Measurements from ENCODE around the gene ROCK2.

The ROCK2 gene

GRCh38 chr2:11314487-11314886 lies 29.9 kb downstream of the ROCK2 start:
- Histone ChIP-seq H3K4me3 (no peak overlapping the region), H3K27ac (no peak overlapping the region)
- no peak for TF ChIP-seq CTCF (IDR thresholded peaks at IDR 0.05)
- no peak for DNase-seq (ENCODE audit: low spot score)

- DNase-seq (ENCODE audit: low spot score) = no peak
- Histone ChIP-seq H3K4me3 (no peak overlapping the region), H3K27ac (no peak overlapping the region)
- TF ChIP-seq CTCF (IDR thresholded peaks at IDR 0.05) = no peak
Observed at GRCh38 chr2:11312770-11313471, 31.5 kb downstream of the ROCK2 start.

GRCh38 chr2:11311543-11311942 lies 32.9 kb downstream of the ROCK2 start:
- no peak for DNase-seq (ENCODE audit: low spot score)
- TF ChIP-seq CTCF (IDR thresholded peaks at IDR 0.05) = no peak
- Histone ChIP-seq H3K27ac (no peak overlapping the region), H3K4me3 (no peak overlapping the region)

- H3K27ac ChIP-seq = no peak overlapping the region
- no peak for TF ChIP-seq CTCF (IDR thresholded peaks at IDR 0.05)
- H3K4me3 ChIP-seq = no peak overlapping the region
- no peak for DNase-seq (ENCODE audit: low spot score)
Observed at GRCh38 chr2:11310212-11310611, 34.2 kb downstream of the ROCK2 start.

- DNase-seq (ENCODE audit: low spot score) = no peak
- no peak overlapping the region for H3K27ac ChIP-seq
- H3K4me3 ChIP-seq = no peak overlapping the region
- TF ChIP-seq CTCF (IDR thresholded peaks at IDR 0.05) = no peak
Observed at GRCh38 chr2:11309706-11310105, 34.7 kb downstream of the ROCK2 start.

GRCh38 chr2:11307764-11308415 lies 36.5 kb downstream of the ROCK2 start:
- H3K27ac ChIP-seq = no peak overlapping the region
- DNase-seq (ENCODE audit: low spot score) = no peak
- H3K4me3 ChIP-seq = no peak overlapping the region
- no peak for TF ChIP-seq CTCF (IDR thresholded peaks at IDR 0.05)

DNA sequence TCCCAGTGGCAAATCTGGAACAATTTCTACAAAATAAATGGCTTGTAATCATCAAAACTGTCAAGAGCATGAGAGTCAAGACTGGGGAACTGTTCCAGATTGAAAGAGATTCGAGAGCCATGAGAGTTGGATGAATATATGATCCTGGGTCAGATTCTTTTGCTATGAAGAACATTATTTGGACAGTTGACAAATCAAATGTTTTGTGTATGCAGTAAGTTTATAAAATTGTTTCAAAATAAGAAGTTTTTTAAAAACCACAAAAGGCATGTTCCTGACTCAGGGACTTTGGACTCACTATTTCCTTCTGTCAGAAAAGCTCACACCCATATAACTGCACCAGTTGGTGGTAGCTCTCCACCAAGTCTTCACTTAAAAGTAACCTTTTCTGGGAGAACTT lies 38.5 kb downstream of the ROCK2 start:
- no peak for DNase-seq (ENCODE audit: low spot score)
- Histone ChIP-seq H3K27ac (no peak overlapping the region), H3K4me3 (no peak overlapping the region)
- TF ChIP-seq CTCF (IDR thresholded peaks at IDR 0.05) = no peak

All from coronary artery (tissue), 2 donors.